ENCODE results near the gene GOLGA8B.

DNA sequence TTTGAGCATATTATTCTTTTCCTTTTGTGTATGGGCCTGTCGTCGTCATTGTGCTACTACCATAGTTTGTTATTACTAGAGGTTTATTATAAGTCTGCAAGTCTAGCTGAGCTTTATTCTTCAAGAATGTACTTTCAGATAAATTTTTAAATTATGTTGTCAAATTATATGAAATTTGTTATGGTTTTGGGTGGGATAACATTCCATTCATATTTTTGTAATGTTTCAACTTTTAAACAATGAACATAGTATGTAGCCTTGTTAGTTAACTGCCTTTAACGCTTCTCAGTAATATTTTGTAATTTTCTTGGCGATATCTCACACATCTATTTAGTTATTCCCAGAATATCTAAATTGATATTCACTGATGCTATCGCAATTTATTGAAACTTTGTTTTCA, 41.6 kb upstream of the GOLGA8B start:
- TF ChIP-seq, protein P1, sequence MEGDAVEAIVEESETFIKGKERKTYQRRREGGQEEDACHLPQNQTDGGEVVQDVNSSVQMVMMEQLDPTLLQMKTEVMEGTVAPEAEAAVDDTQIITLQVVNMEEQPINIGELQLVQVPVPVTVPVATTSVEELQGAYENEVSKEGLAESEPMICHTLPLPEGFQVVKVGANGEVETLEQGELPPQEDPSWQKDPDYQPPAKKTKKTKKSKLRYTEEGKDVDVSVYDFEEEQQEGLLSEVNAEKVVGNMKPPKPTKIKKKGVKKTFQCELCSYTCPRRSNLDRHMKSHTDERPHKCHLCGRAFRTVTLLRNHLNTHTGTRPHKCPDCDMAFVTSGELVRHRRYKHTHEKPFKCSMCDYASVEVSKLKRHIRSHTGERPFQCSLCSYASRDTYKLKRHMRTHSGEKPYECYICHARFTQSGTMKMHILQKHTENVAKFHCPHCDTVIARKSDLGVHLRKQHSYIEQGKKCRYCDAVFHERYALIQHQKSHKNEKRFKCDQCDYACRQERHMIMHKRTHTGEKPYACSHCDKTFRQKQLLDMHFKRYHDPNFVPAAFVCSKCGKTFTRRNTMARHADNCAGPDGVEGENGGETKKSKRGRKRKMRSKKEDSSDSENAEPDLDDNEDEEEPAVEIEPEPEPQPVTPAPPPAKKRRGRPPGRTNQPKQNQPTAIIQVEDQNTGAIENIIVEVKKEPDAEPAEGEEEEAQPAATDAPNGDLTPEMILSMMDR (IDR thresholded peaks at IDR 0.05), result no peak
- TF ChIP-seq EP300 (IDR thresholded peaks at IDR 0.05), result no peak

All from esophagus muscularis mucosa (tissue), 3 donors.